Stomach (tissue), 4 donors: ENCODE measurements around the gene KIF21B.

Experiments
- EP300 ChIP-seq: sonication (generic); formaldehyde crosslinking; IDR thresholded peaks from one replicate; pipeline ENCODE4 v1.6.1; 2017; ENCODE audit warnings: antibody characterized with exemption
- POLR2A ChIP-seq, 4 donors: fragments of 450-650 bp; IDR thresholded peaks; one replicate each; pipeline ENCODE4 v1.6.1; 2016; ENCODE audit warnings: antibody characterized with exemption in 4 of 4, control low read depth in 2 of 4, mild to moderate bottlenecking in 1 of 4, moderate library complexity in 1 of 4
- TF ChIP-seq, protein P1 (sequence below), 7 experiments: fragments of 450-650 bp in 4 of 7; fragments of 200-600 bp in 3 of 7; sonication (generic) in 3 of 7; IDR thresholded peaks; one replicate each; pipeline ENCODE4 v1.5.1; 2016 to 2019; ENCODE audit warnings: antibody characterized with exemption in 7 of 7, control low read depth in 2 of 7, mild to moderate bottlenecking in 1 of 7

DNA sequence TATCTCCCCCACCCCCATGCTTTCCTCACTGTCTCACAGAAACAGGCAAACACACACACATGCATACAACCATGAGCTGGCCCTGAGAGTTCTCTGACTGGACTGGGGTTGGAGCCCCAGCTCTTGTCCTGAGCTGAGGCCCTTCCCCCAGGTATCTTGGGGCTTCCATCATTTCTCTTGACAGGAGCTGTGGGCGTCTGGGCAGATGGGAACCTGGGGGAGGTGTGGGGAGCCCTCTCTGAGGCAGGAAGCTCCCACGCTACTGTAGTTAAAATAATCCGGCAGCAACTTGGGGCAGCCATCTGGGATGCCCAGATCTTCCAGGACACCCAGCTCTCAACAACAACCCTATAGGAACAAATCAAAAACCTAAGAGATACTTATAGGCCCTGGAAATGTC is 2.7 kb upstream of the KIF21B start:
- TF ChIP-seq EP300, result no peak
- TF ChIP-seq, protein P1, sequence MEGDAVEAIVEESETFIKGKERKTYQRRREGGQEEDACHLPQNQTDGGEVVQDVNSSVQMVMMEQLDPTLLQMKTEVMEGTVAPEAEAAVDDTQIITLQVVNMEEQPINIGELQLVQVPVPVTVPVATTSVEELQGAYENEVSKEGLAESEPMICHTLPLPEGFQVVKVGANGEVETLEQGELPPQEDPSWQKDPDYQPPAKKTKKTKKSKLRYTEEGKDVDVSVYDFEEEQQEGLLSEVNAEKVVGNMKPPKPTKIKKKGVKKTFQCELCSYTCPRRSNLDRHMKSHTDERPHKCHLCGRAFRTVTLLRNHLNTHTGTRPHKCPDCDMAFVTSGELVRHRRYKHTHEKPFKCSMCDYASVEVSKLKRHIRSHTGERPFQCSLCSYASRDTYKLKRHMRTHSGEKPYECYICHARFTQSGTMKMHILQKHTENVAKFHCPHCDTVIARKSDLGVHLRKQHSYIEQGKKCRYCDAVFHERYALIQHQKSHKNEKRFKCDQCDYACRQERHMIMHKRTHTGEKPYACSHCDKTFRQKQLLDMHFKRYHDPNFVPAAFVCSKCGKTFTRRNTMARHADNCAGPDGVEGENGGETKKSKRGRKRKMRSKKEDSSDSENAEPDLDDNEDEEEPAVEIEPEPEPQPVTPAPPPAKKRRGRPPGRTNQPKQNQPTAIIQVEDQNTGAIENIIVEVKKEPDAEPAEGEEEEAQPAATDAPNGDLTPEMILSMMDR (IDR thresholded peaks at IDR 0.05), result no peak
- TF ChIP-seq POLR2A (IDR thresholded peaks at IDR 0.05), result no peak
